GM21723 (cell line): ENCODE data around the gene FRG2B.
A peak's percentile ranks its signal among the peaks of the same experiment; 100 is the strongest.
"Not testable (repeated sequence)": the region's sequence is repeated elsewhere in the genome, so short reads cannot be mapped to it uniquely, and the experiment has no call there.

Experiments used
- ATAC-seq: cut with Tn5 transposase; IDR thresholded peaks from one replicate; pipeline ENCODE4 v1.9.1; 2021; ENCODE audit warnings: mild to moderate bottlenecking, moderate library complexity; ENCODE audit not compliant: unreplicated experiment

FRG2B gene

GRCh38 chr10:133626695-133627094, at the start of gene FRG2B:
TSS of gene FRG2B (minus strand) at chr10:133626795. CDS start at chr10:133626742, 53 bp downstream.
- ATAC-seq = not testable (repeated sequence)

GRCh38 chr10:133667446-133667845, 40.9 kb upstream of the FRG2B start:
- not testable (repeated sequence) for ATAC-seq

- ATAC-seq = not testable (repeated sequence)
These were observed 37.1 kb upstream of the FRG2B start for GRCh38 chr10:133663544-133664160.

GRCh38 chr10:133661122-133661521, 34.5 kb upstream of the FRG2B start:
- not testable (repeated sequence) for ATAC-seq

GRCh38 chr10:133660516-133660915, 33.9 kb upstream of the FRG2B start:
- not testable (repeated sequence) for ATAC-seq

- not testable (repeated sequence) for ATAC-seq
These were observed 30.7 kb upstream of the FRG2B start for GRCh38 chr10:133657276-133657675.

- not testable (repeated sequence) for ATAC-seq
These were observed 22.4 kb upstream of the FRG2B start for GRCh38 chr10:133648872-133649455.

GRCh38 chr10:133647075-133647748, 20.6 kb upstream of the FRG2B start:
- peak; percentile 86 for ATAC-seq

- ATAC-seq = not testable (repeated sequence)
These were observed 11.2 kb upstream of the FRG2B start for GRCh38 chr10:133637846-133638235.

GRCh38 chr10:133637202-133637845, 10.7 kb upstream of the FRG2B start:
- not testable (repeated sequence) for ATAC-seq

GRCh38 chr10:133630723-133631249, 4.2 kb upstream of the FRG2B start:
- ATAC-seq = not testable (repeated sequence)

GRCh38 chr10:133622544-133622943, 4.1 kb downstream of the FRG2B start:
- ATAC-seq = not testable (repeated sequence)

- no peak for ATAC-seq
These were observed 7.7 kb downstream of the FRG2B start for GRCh38 chr10:133618851-133619250.

- ATAC-seq = no peak
These were observed 9.4 kb downstream of the FRG2B start for GRCh38 chr10:133617196-133617595.

GRCh38 chr10:133616371-133617130, 10.0 kb downstream of the FRG2B start:
- no peak for ATAC-seq

GRCh38 chr10:133614830-133615580, 11.6 kb downstream of the FRG2B start:
- no peak for ATAC-seq

- no peak for ATAC-seq
These were observed 12.9 kb downstream of the FRG2B start for GRCh38 chr10:133613699-133614098.

GRCh38 chr10:133611079-133611478, 15.5 kb downstream of the FRG2B start:
- ATAC-seq = no peak

- no peak for ATAC-seq
These were observed 17.7 kb downstream of the FRG2B start for GRCh38 chr10:133608855-133609254.

GRCh38 chr10:133603434-133603833, 23.2 kb downstream of the FRG2B start:
- not testable (repeated sequence) for ATAC-seq
